ENCODE results near the gene GRIN2A. TPM values are rescaled to one million over a fixed set of nuclear protein-coding genes. Genes with fewer than 3 reads are reported as not detected.

Gene GRIN2A
- polyA plus RNA-seq, 1 experiment = not detected

GRCh38 chr16:10178080-10178479, 4.1 kb downstream of the GRIN2A start:
- ChIA-PET CTCF (interaction anchor here (1.5 to 1.7 kb wide), 2 partner anchors 530 to 1039 kb away, joined by 5 to 6 read pairs; no protein-coding TSS in a partner anchor), POLR2A (no interaction called here)
- no peaks in the 10 kb centered on the region for H3K36me3 ChIP-seq (ENCODE audit: control insufficient read depth, insufficient read depth, low read length)
- TF ChIP-seq, protein P1, sequence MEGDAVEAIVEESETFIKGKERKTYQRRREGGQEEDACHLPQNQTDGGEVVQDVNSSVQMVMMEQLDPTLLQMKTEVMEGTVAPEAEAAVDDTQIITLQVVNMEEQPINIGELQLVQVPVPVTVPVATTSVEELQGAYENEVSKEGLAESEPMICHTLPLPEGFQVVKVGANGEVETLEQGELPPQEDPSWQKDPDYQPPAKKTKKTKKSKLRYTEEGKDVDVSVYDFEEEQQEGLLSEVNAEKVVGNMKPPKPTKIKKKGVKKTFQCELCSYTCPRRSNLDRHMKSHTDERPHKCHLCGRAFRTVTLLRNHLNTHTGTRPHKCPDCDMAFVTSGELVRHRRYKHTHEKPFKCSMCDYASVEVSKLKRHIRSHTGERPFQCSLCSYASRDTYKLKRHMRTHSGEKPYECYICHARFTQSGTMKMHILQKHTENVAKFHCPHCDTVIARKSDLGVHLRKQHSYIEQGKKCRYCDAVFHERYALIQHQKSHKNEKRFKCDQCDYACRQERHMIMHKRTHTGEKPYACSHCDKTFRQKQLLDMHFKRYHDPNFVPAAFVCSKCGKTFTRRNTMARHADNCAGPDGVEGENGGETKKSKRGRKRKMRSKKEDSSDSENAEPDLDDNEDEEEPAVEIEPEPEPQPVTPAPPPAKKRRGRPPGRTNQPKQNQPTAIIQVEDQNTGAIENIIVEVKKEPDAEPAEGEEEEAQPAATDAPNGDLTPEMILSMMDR (IDR thresholded peaks at IDR 0.05; ENCODE audit: insufficient read depth, low read depth, low read length) = no peak
- H3K27me3 ChIP-seq (ENCODE audit: control insufficient read depth, insufficient read depth, low read length) = peaks cover 16% of the 10 kb centered on the region
- H3K4me3 ChIP-seq (ENCODE audit: low read depth, low read length) = no peak overlapping the region
- DNase-seq (ENCODE audit: low read depth) = no peak

GRCh38 chr16:10172848-10173655, 9.2 kb downstream of the GRIN2A start:
- DNase-seq (ENCODE audit: low read depth) = peak; percentile 20
- H3K27me3 ChIP-seq (ENCODE audit: control insufficient read depth, insufficient read depth, low read length) = no peaks in the 10 kb centered on the region
- TF ChIP-seq, protein P1 (IDR thresholded peaks at IDR 0.05; ENCODE audit: insufficient read depth, low read depth, low read length) = no peak
- POLR2A ChIA-PET = no interaction called here
- CTCF ChIA-PET = no interaction called here
- H3K4me3 ChIP-seq (ENCODE audit: low read depth, low read length) = no peak overlapping the region
- no peaks in the 10 kb centered on the region for H3K36me3 ChIP-seq (ENCODE audit: control insufficient read depth, insufficient read depth, low read length)

- H3K4me3 ChIP-seq (ENCODE audit: low read depth, low read length) = no peak overlapping the region
- no peak for DNase-seq (ENCODE audit: low read depth)
- TF ChIP-seq, protein P1 (IDR thresholded peaks at IDR 0.05; ENCODE audit: insufficient read depth, low read depth, low read length) = no peak
- CTCF ChIA-PET = interaction anchor here (0.6 kb wide), 1 partner anchor 222 kb away, joined by 3 read pairs; no protein-coding TSS in a partner anchor
- no peaks in the 10 kb centered on the region for H3K27me3 ChIP-seq (ENCODE audit: control insufficient read depth, insufficient read depth, low read length)
- no peaks in the 10 kb centered on the region for H3K36me3 ChIP-seq (ENCODE audit: control insufficient read depth, insufficient read depth, low read length)
- POLR2A ChIA-PET = no interaction called here
These were observed 11.0 kb downstream of the GRIN2A start for GRCh38 chr16:10171221-10171620.

DNA sequence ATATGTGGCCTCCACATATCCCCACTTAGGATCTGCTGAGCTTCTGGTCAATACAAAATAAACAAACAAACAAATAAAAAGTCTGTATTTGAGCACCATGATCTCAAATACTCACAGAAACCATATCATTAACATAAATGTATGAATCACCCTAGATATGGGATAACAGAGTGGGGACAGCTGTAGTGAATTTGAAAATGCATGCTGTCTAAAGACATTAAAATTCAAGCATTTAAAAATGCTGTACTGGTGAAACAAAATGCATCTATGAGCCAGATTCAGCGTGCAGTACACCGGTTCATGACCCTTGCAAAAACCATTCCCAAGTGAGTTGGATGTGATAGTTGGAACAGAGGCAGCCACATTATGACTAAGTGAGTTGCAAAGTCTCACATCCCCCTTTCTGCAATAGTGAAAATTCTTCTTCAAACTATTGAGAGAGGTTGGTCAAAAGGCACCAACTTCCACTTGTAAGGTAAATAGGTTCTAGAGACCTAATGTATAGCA, 12.3 kb downstream of the GRIN2A start:
- CTCF ChIA-PET = interaction anchor here (1.2 kb wide), 1 partner anchor 200 kb away, joined by 4 read pairs; no protein-coding TSS in a partner anchor
- no peak for DNase-seq (ENCODE audit: low read depth)

DNA sequence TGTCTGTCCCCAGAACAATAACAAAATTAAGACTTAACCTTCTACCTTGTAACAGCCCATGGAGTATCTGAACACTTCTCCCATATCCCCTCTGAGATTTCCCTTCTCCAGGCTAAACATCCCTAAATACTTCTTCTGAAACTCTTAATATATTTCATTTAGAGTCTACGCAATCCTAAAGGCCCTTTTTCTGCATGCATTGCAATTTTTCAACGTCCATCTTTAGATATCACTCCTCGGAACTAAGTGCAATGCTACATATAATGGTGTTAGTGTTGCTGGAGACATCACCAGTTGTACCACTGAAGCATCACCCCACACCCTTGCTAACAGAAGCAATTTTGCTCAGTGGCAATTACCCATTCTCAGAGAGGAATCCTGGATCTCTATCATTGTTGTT, 13.2 kb downstream of the GRIN2A start:
- ChIA-PET POLR2A (no interaction called here), CTCF (no interaction called here)
- DNase-seq (ENCODE audit: low read depth) = no peak
- TF ChIP-seq, protein P1 (IDR thresholded peaks at IDR 0.05; ENCODE audit: insufficient read depth, low read depth, low read length) = no peak
- no peak overlapping the region for H3K4me3 ChIP-seq (ENCODE audit: low read depth, low read length)
- H3K27me3 ChIP-seq (ENCODE audit: control insufficient read depth, insufficient read depth, low read length) = no peaks in the 10 kb centered on the region
- H3K36me3 ChIP-seq (ENCODE audit: control insufficient read depth, insufficient read depth, low read length) = no peaks in the 10 kb centered on the region

More for the DNA sequence above, 12.3 kb downstream of the GRIN2A start:
- TF ChIP-seq, protein P1 (IDR thresholded peaks at IDR 0.05; ENCODE audit: insufficient read depth, low read depth, low read length) = no peak
- POLR2A ChIA-PET = no interaction called here
- Histone ChIP-seq H3K4me3 (ENCODE audit: low read depth, low read length) (no peak overlapping the region), H3K27me3 (ENCODE audit: control insufficient read depth, insufficient read depth, low read length) (no peaks in the 10 kb centered on the region), H3K36me3 (ENCODE audit: control insufficient read depth, insufficient read depth, low read length) (no peaks in the 10 kb centered on the region)
